ENCODE data around the gene ANKS6. TPM values are rescaled to one million over a fixed set of nuclear protein-coding genes. Genes with fewer than 3 reads are reported as not detected.

The ANKS6 gene
- total RNA-seq, 1 experiment from 2014 or later = 18.0 TPM

DNA sequence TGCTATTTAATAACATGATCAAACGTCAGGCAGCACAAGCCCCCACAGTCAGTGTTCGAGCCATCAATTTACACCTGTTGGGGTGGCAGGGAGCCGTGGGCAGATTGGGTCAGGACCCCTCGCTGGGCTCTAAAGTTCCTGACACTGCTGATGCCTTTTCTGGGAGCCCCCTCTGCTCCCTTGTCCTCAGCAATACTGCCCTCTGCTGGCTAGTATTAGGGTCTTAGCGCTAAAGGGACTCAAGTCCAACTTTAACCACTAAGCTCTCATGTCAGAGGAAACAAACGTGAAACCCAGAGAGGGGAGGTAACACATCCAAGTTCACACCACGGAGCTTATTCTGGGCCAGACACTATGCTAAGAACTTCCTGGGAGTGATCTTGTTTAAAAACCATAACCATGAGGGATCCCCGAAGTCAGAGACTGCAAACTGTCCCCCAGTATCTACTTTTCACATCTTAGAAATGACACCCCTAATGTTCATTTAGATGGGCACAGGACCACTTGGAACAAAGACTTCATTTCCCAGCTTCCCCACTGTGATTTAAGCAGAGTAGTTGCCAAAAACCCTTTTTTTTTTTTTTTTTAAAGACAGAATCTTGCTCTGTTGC lies 20.4 kb downstream of the ANKS6 start:
- peak; percentile 93 for DNase-seq

DNA sequence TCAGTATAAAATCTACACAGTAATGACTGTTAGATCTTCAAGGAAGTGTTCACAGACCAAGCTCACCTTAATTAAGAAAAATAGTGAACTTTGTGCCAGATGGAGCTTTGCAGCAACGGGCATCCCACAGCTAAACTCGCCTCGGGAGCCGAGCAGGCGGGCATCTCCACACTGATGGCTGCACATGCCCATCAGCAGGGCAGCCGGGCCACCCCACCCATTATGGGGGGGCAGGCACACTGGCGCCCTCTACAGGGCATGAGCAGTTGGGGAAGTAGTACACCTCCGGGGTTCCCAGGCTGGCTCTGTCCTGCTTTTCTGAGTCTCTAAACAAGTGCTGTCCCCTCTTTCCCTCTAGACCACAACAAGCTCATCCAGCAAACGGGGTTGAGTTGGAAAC lies 21.6 kb downstream of the ANKS6 start:
- Histone ChIP-seq H4K20me1 (ENCODE audit: insufficient read depth, low read depth, low read length) (no peaks in the 10 kb centered on the region), H3K36me3 (ENCODE audit: insufficient read depth, low read length) (peaks cover 12% of the 10 kb centered on the region), H3K79me2 (ENCODE audit: low read length) (no peaks in the 10 kb centered on the region), H3K9me2 (replicated peaks; ENCODE audit: insufficient read depth, low read length) (no peaks in the 10 kb centered on the region), H3K27ac (ENCODE audit: low read length) (no peak overlapping the region), H2AFZ (ENCODE audit: low read length) (no peak overlapping the region), H3K9me3 (ENCODE audit: low read length) (no peaks in the 10 kb centered on the region), H3K9ac (ENCODE audit: low read length) (no peak overlapping the region), H3K27me3 (ENCODE audit: low read length) (no peaks in the 10 kb centered on the region), H3K4me2 (ENCODE audit: low read depth, low read length, poor library complexity, severe bottlenecking) (no peak overlapping the region), H3K4me1 (ENCODE audit: low read length) (peaks cover 2% of the 10 kb centered on the region; the same call in 1 of the 2 replicates), H3K4me3 (ENCODE audit: low read length) (no peak overlapping the region)
- peak; percentile 81 for DNase-seq

More for the DNA sequence above, 20.4 kb downstream of the ANKS6 start:
- H3K9me2 ChIP-seq (replicated peaks; ENCODE audit: insufficient read depth, low read length) = no peaks in the 10 kb centered on the region
- no peaks in the 10 kb centered on the region for H4K20me1 ChIP-seq (ENCODE audit: insufficient read depth, low read depth, low read length)
- H3K4me3 ChIP-seq (ENCODE audit: low read length) = no peak overlapping the region
- H3K4me1 ChIP-seq (ENCODE audit: low read length) = peaks cover 2% of the 10 kb centered on the region; the same call in 1 of the 2 replicates
- H3K4me2 ChIP-seq (ENCODE audit: low read depth, low read length, poor library complexity, severe bottlenecking) = no peak overlapping the region
- no peaks in the 10 kb centered on the region for H3K9me3 ChIP-seq (ENCODE audit: low read length)
- no peak overlapping the region for H3K9ac ChIP-seq (ENCODE audit: low read length)
- no peaks in the 10 kb centered on the region for H3K79me2 ChIP-seq (ENCODE audit: low read length)
- H3K27ac ChIP-seq (ENCODE audit: low read length) = no peak overlapping the region
- H2AFZ ChIP-seq (ENCODE audit: low read length) = 0 out of 2 replicates have a peak overlapping the region, but pooled peaks have one; percentile 6
- no peaks in the 10 kb centered on the region for H3K27me3 ChIP-seq (ENCODE audit: low read length)
- H3K36me3 ChIP-seq (ENCODE audit: insufficient read depth, low read length) = peaks cover 8% of the 10 kb centered on the region; the same call in 1 of the 2 replicates

DNA sequence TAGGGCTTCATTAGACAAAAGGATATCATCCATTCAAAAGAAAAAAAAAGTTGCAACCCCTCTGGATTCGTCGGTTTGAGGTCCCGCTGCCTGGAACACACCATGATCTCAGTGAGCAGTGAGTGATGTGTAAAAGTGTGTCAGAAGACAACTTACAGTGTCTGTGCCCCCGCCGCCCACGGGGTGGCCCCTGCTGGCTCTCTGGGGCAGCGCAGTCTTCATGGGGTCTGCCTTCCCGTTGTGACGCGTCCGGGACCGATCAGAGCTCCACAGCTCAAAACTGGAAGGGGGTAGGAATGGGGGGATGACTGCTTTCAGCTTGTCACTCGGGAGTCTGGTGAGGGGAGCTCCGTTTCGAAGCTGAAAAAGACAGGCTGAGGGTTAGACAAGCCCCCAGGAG lies 22.6 kb downstream of the ANKS6 start:
- Histone ChIP-seq H3K9ac (ENCODE audit: low read length) (no peak overlapping the region), H3K27me3 (ENCODE audit: low read length) (no peaks in the 10 kb centered on the region), H3K4me3 (ENCODE audit: low read length) (no peak overlapping the region), H2AFZ (ENCODE audit: low read length) (no peak overlapping the region), H3K36me3 (ENCODE audit: insufficient read depth, low read length) (peaks cover 12% of the 10 kb centered on the region), H3K9me3 (ENCODE audit: low read length) (no peaks in the 10 kb centered on the region), H3K4me2 (ENCODE audit: low read depth, low read length, poor library complexity, severe bottlenecking) (no peak overlapping the region), H4K20me1 (ENCODE audit: insufficient read depth, low read depth, low read length) (no peaks in the 10 kb centered on the region), H3K4me1 (ENCODE audit: low read length) (peaks cover 2% of the 10 kb centered on the region; the same call in 1 of the 2 replicates), H3K27ac (ENCODE audit: low read length) (no peak overlapping the region), H3K9me2 (replicated peaks; ENCODE audit: insufficient read depth, low read length) (no peaks in the 10 kb centered on the region), H3K79me2 (ENCODE audit: low read length) (no peaks in the 10 kb centered on the region)
- no peak for DNase-seq

DNA sequence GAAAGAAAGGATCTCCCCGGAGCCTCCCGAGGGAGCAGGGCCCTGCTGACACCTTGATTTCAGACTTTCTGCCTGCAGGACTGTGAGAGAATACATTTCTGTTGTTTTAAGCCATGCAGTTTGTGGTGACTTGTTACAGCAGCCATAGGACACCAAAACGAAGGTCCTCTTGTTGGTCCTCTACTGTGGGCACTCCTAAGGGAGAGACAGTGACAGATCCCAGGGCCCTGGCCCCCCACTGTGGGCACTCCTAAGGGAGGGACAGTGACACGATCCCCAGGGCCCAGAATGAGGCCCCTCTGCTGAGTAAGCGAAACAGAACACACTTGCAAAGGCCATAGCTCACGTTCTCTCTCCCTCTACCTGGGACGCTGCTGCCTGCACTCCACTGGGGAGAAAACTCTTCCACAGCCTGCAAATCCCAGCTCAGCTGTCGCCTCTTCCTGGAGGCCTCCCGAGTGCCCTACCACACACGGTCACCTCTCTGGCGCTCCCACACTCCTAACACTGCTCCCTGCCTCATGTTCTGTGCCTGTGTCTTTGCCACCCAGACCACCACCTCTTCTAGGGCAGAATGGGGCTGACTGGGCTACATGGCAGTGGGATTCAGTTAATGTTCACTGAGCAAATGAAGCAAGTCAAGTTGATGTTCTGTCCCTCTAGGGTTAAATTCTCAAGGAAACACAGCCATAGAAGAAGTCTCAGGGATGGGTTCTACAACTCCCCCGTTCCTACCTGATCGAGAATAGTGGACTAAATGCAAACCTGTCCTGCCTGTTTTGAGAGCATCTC lies 23.8 kb downstream of the ANKS6 start:
- DNase-seq = no peak
- H3K9me3 ChIP-seq (ENCODE audit: low read length) = no peaks in the 10 kb centered on the region
- peaks cover 12% of the 10 kb centered on the region for H3K36me3 ChIP-seq (ENCODE audit: insufficient read depth, low read length)

DNA sequence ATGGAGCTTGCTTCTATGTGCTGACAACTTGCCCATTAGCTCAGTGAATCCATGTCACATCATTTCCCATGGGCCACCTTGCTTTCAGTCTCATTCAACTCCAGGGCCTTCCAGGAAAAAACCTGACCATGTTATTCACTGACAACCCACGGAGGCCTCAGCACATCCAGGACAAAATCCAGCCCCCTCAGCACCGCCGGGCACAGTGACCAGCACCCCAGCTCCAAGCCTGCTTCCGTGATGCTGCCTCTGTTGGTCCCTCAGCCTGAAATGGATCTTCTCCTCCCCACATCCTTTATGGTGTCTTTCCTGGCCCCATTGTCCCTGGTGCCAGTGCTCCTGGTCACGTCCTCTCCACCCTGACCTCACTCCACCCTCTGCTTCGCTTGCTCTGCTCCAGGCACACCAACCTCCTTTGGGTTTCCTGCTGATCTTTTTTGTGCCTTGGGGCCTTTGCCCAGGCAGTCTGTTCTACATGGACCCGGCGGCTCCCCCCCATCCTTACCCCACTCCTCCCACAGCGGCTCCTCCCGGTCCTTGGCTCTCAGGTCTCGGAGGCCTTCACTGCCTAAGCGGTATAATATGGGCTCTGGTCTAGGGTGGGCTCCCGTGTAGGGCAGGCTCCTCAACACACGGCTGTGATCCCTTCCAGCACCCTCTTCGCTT lies 25.0 kb downstream of the ANKS6 start:
- Histone ChIP-seq H3K4me1 (ENCODE audit: low read length) (peaks cover 2% of the 10 kb centered on the region; the same call in 1 of the 2 replicates), H3K4me2 (ENCODE audit: low read depth, low read length, poor library complexity, severe bottlenecking) (no peak overlapping the region), H4K20me1 (ENCODE audit: insufficient read depth, low read depth, low read length) (no peaks in the 10 kb centered on the region), H3K4me3 (ENCODE audit: low read length) (no peak overlapping the region), H3K9me2 (replicated peaks; ENCODE audit: insufficient read depth, low read length) (no peaks in the 10 kb centered on the region), H3K27ac (ENCODE audit: low read length) (no peak overlapping the region), H3K9ac (ENCODE audit: low read length) (no peak overlapping the region), H3K79me2 (ENCODE audit: low read length) (no peaks in the 10 kb centered on the region), H3K36me3 (ENCODE audit: insufficient read depth, low read length) (peaks cover 12% of the 10 kb centered on the region), H2AFZ (ENCODE audit: low read length) (no peak overlapping the region), H3K27me3 (ENCODE audit: low read length) (no peaks in the 10 kb centered on the region), H3K9me3 (ENCODE audit: low read length) (no peaks in the 10 kb centered on the region)
- DNase-seq = no peak

More for the DNA sequence above, 23.8 kb downstream of the ANKS6 start:
- H3K27ac ChIP-seq (ENCODE audit: low read length) = no peak overlapping the region
- no peaks in the 10 kb centered on the region for H3K79me2 ChIP-seq (ENCODE audit: low read length)
- no peaks in the 10 kb centered on the region for H4K20me1 ChIP-seq (ENCODE audit: insufficient read depth, low read depth, low read length)
- no peaks in the 10 kb centered on the region for H3K9me2 ChIP-seq (replicated peaks; ENCODE audit: insufficient read depth, low read length)
- no peaks in the 10 kb centered on the region for H3K27me3 ChIP-seq (ENCODE audit: low read length)
- no peak overlapping the region for H3K9ac ChIP-seq (ENCODE audit: low read length)
- H3K4me1 ChIP-seq (ENCODE audit: low read length) = peaks cover 2% of the 10 kb centered on the region; the same call in 1 of the 2 replicates
- no peak overlapping the region for H2AFZ ChIP-seq (ENCODE audit: low read length)
- H3K4me2 ChIP-seq (ENCODE audit: low read depth, low read length, poor library complexity, severe bottlenecking) = no peak overlapping the region
- no peak overlapping the region for H3K4me3 ChIP-seq (ENCODE audit: low read length)

DNA sequence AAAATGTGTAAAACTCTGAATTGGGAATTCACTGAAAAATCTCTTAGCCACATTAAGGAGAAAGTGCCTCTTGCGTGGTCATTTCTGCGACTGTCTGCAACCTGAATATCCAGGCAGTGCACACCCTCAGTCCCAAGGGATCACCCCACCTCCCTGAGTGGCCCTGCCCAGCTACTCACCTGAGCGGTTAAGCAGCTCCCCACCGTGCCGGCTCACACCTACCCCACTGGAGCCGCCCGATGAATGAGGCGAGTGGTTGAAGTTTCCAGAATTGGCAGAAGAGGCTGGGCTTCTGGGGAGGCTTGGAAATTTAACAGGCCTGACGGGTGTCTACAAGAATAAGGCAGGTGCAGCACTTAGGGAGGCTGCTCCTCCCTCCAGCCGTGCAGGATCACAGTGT lies 25.6 kb downstream of the ANKS6 start:
- H3K27me3 ChIP-seq (ENCODE audit: low read length) = no peaks in the 10 kb centered on the region
- no peaks in the 10 kb centered on the region for H3K79me2 ChIP-seq (ENCODE audit: low read length)
- peaks cover 12% of the 10 kb centered on the region for H3K36me3 ChIP-seq (ENCODE audit: insufficient read depth, low read length)
- H2AFZ ChIP-seq (ENCODE audit: low read length) = no peak overlapping the region
- no peak overlapping the region for H3K4me2 ChIP-seq (ENCODE audit: low read depth, low read length, poor library complexity, severe bottlenecking)
- peaks cover 1% of the 10 kb centered on the region; the same call in 1 of the 2 replicates for H3K4me1 ChIP-seq (ENCODE audit: low read length)
- DNase-seq = no peak
- H3K9me2 ChIP-seq (replicated peaks; ENCODE audit: insufficient read depth, low read length) = no peaks in the 10 kb centered on the region
- no peak overlapping the region for H3K27ac ChIP-seq (ENCODE audit: low read length)
- H3K9me3 ChIP-seq (ENCODE audit: low read length) = no peaks in the 10 kb centered on the region
- no peaks in the 10 kb centered on the region for H4K20me1 ChIP-seq (ENCODE audit: insufficient read depth, low read depth, low read length)
- no peak overlapping the region for H3K9ac ChIP-seq (ENCODE audit: low read length)
- H3K4me3 ChIP-seq (ENCODE audit: low read length) = no peak overlapping the region

DNA sequence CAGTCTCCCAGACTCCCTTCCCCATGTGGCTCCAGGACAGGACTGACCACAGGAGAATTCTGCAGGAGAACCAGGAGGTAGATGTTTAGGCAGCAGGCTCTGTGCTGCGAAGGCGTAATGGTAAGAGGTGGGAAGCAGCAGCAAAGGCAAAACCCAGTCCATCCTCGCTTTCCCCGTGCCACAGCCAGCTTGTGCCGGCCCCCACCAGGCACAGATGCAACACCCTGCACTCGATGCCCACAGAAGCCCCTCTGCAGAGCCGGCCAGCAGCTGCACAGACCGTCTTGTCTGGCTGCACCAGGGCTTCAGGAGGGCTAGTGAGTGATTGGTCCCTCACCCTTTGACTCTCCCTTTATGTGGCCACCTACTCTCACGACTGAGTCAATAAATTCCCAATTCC lies 28.0 kb downstream of the ANKS6 start:
- Histone ChIP-seq H3K4me3 (ENCODE audit: low read length) (no peak overlapping the region), H3K9me3 (ENCODE audit: low read length) (no peaks in the 10 kb centered on the region)

DNA sequence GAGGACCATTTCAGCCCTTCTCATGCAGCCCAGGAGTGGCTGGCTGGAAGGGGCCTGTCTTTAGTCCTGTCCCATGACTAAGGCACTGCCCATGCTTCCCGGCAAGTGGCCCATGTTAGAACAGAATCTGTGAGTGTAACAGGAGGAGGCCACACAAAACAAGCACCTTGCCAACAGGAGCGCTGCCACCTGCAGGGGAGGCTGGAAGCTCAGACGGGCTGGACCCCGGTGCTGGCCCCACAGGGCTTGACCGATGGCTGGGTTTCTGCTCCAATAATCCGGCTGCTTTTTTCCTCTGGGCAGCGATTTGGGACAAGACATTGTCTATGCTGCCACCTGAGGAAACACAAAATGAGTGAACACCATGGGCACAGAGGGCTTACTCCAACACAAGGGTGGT lies 28.4 kb downstream of the ANKS6 start:
- Histone ChIP-seq H3K79me2 (ENCODE audit: low read length) (no peaks in the 10 kb centered on the region), H3K4me3 (ENCODE audit: low read length) (no peak overlapping the region), H3K36me3 (ENCODE audit: insufficient read depth, low read length) (peaks cover 8% of the 10 kb centered on the region), H3K9me2 (replicated peaks; ENCODE audit: insufficient read depth, low read length) (no peaks in the 10 kb centered on the region), H3K9me3 (ENCODE audit: low read length) (no peaks in the 10 kb centered on the region), H3K9ac (ENCODE audit: low read length) (no peak overlapping the region), H3K27me3 (ENCODE audit: low read length) (no peaks in the 10 kb centered on the region), H2AFZ (ENCODE audit: low read length) (no peak overlapping the region), H4K20me1 (ENCODE audit: insufficient read depth, low read depth, low read length) (no peaks in the 10 kb centered on the region), H3K27ac (ENCODE audit: low read length) (no peak overlapping the region), H3K4me2 (ENCODE audit: low read depth, low read length, poor library complexity, severe bottlenecking) (no peak overlapping the region), H3K4me1 (ENCODE audit: low read length) (peaks cover 9% of the 10 kb centered on the region)
- no peak for DNase-seq

More for the DNA sequence above, 28.0 kb downstream of the ANKS6 start:
- Histone ChIP-seq H2AFZ (ENCODE audit: low read length) (no peak overlapping the region), H3K9ac (ENCODE audit: low read length) (no peak overlapping the region), H4K20me1 (ENCODE audit: insufficient read depth, low read depth, low read length) (no peaks in the 10 kb centered on the region), H3K36me3 (ENCODE audit: insufficient read depth, low read length) (peaks cover 12% of the 10 kb centered on the region), H3K27me3 (ENCODE audit: low read length) (no peaks in the 10 kb centered on the region), H3K4me2 (ENCODE audit: low read depth, low read length, poor library complexity, severe bottlenecking) (no peak overlapping the region), H3K4me1 (ENCODE audit: low read length) (peaks cover 9% of the 10 kb centered on the region), H3K27ac (ENCODE audit: low read length) (no peak overlapping the region), H3K79me2 (ENCODE audit: low read length) (no peaks in the 10 kb centered on the region), H3K9me2 (replicated peaks; ENCODE audit: insufficient read depth, low read length) (no peaks in the 10 kb centered on the region)
- DNase-seq = no peak
